IgD-negative memory B cell (primary cell): Measurements from ENCODE around the gene KLHDC4. TPM values are rescaled to one million over a fixed set of nuclear protein-coding genes. Genes with fewer than 3 reads are reported as not detected.
"Not testable (repeated sequence)": the region's sequence is repeated elsewhere in the genome, so short reads cannot be mapped to it uniquely, and the experiment has no call there.

Experiments
- H3K27ac Mint-ChIP-seq, 3 donors: one replicate each; pipeline ENCODE4 v1.8.0; 2020 to 2022; ENCODE audit warnings: mild to moderate bottlenecking in 3 of 3, mixed read lengths in 3 of 3, moderate library complexity in 1 of 3
- H3K27me3 Mint-ChIP-seq: one replicate; pipeline ENCODE4 v1.8.0; 2021; ENCODE audit warnings: mixed read lengths
- H3K36me3 Mint-ChIP-seq: one replicate; pipeline ENCODE4 v1.8.0; 2020; ENCODE audit warnings: mild to moderate bottlenecking, mixed read lengths
- H3K4me1 Mint-ChIP-seq, 3 donors: one replicate each; pipeline ENCODE4 v1.8.0; 2020 to 2022; ENCODE audit warnings: mixed read lengths in 3 of 3, mild to moderate bottlenecking in 1 of 3
- H3K4me3 Mint-ChIP-seq, 4 donors: one replicate each; pipeline ENCODE4 v1.8.0; 2020 to 2022; ENCODE audit warnings: mild to moderate bottlenecking in 4 of 4, mixed read lengths in 4 of 4, moderate library complexity in 3 of 4
- H3K9me3 Mint-ChIP-seq, 3 donors: one replicate each; pipeline ENCODE4 v1.8.0; 2020 to 2021; ENCODE audit warnings: mixed read lengths in 3 of 3, mild to moderate bottlenecking in 1 of 3
- polyA plus RNA-seq: library from polyadenylated mRNA; unstranded; fragments of 300-500 nt; fragmentation: Illumina TruSeq; gene quantifications from one replicate; pipeline ENCODE4 v1.2.3, GENCODE V29; 2021

KLHDC4 gene
- polyA plus RNA-seq, 1 donor from 2014 or later, result 18.7 TPM

DNA sequence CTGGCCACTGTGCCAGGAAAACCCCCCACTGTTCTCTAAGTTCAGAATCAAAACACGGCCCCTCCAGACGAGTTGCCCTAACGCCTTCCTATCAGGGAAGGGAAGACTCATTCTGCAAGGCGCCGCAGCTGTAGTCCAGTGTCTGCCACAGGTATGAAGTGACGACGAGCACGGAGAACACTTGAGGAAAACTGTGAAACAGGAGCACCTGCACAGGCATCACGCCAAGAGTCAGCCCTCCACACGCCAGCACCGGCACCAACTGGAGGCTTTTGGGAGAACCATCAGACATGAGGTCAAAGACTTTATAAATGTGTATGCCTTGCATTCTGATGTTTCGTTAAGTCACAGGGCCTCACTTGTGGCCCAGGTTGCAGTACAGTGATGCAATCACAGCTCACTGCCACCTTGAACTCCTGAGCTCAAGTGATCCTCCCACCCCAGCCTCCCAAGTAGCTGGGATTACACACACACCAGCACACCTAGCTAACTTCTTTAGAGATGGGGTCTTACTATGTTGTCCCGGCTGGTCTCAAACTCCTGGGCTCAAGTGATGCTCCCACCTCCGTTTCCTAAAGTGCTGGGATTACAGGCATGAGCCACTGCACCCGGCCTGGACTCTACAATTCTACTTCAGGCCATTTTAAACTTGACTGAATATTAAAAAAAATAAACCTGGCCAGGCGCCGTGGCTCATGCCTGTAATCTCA, 22.9 kb downstream of the KLHDC4 start:
- Mint-ChIP-seq H3K36me3 (peaks cover 5% of the 10 kb centered on the region), H3K9me3 (no peaks in the 10 kb centered on the region), H3K4me1 (peaks cover 2 to 8% (median 4%) of the 10 kb centered on the region in 3 donors), H3K27ac (no peak overlapping the region), H3K4me3 (no peak overlapping the region), H3K27me3 (no peaks in the 10 kb centered on the region)

DNA sequence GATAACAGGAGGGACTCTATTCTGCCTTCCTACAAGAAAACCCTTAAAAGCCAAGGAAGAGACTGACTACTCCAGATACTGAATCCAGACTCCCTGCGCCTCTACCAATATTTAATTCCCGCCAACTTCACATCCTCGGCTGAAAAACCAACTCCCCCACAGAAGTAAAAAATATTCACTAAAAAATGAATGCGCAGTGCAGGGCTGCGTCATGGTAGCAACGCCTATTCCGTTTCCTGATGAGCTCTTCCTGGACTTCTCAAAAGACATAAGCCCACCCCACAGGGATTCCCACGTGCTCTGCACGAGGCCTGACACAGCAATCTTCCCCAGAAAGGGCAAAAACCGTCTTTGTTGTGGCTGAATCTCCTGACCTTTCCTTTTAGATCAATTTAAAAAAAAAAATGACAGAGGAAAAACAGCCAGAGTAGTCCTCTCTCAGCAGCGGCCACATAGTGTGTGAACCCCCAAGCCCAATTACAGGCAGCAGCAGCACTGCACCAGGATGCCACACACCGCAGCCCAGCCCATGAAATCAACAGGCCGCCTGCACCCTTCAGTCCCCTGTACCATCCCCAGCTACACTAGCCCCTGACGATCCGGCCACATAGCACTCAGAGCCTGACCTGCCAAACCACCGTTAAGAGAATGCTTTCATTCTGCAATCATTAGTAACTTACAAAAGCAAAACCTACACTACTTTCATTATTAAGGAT, 23.9 kb downstream of the KLHDC4 start:
- Mint-ChIP-seq H3K27me3 (no peaks in the 10 kb centered on the region), H3K27ac (peak overlapping the region in 1 of 3 donors; percentile 56), H3K4me3 (no peak overlapping the region), H3K9me3 (no peaks in the 10 kb centered on the region), H3K4me1 (peaks cover 2 to 8% (median 4%) of the 10 kb centered on the region in 3 donors), H3K36me3 (peaks cover 8% of the 10 kb centered on the region)

DNA sequence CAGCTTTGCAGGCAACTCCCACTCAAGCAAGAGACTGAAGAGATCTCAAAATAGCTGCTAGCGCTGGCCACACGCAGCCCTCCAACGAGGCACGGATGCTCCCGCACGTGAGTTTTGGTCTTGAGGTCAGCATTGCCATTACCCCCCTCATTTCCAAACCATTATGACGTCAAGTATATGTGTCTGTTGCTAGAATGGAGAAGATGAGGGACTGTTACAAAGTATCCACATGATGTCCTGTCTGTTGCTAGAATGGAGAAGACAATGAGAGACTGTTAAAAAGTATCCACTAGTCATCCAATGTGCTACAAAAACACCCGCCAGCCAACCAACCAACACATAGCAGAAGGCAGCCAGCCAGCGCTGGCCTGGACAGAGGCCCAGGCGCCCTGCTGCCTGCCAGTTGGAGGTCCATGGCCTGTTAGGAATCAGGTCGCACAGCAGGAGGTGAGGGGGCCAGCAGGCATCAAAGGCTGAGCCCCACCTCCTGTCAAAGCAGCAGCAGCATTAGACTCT, 24.8 kb downstream of the KLHDC4 start:
- peak overlapping the region in 1 of 3 donors; percentile 36 for H3K27ac Mint-ChIP-seq
- H3K36me3 Mint-ChIP-seq, result peaks cover 6% of the 10 kb centered on the region
- H3K27me3 Mint-ChIP-seq, result no peaks in the 10 kb centered on the region
- no peaks in the 10 kb centered on the region for H3K9me3 Mint-ChIP-seq
- H3K4me1 Mint-ChIP-seq, result peaks cover 2 to 8% (median 4%) of the 10 kb centered on the region in 3 donors
- no peak overlapping the region for H3K4me3 Mint-ChIP-seq

DNA sequence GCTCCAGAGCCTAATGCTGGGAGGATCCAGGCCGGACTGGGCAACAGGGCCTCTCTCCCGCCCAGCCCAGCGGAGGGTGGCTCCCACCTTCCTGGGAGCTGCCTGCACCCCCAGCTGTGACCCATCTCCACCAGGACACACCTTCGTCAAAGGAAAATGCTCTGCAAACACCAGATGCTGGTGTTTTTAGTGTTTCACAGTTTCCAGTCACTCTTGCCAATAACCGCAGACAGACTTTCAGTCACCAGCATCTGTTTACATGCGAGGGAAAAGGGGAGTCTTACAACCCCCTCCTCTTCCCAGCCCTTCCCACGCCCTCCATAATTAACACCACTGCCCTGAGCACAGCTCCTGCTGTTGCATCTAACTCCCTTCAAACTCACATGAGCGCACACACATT, 25.3 kb downstream of the KLHDC4 start:
- Mint-ChIP-seq H3K4me3 (no peak overlapping the region), H3K27ac (peak overlapping the region in 1 of 3 donors; percentile 36), H3K9me3 (no peaks in the 10 kb centered on the region), H3K27me3 (no peaks in the 10 kb centered on the region), H3K36me3 (peaks cover 7% of the 10 kb centered on the region), H3K4me1 (peaks cover 2 to 8% (median 4%) of the 10 kb centered on the region in 3 donors)

DNA sequence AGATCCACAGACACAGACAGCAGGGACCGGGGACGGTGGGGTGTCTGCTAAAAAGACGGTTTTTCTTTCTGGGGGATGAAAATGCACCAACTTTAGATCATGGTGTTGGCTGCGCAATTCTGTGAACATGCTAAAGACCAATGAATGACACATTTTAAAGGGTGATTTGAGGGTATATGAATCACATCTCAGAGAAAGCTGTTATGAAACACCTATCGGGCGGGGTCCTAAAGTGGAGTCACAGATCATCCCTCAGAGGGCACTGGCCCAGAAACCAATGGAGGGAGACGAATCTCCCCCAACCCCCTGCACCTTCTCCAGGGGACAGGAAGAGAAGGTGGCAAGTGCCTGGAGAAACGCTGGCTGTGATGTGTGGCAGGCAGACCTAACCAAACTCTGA, 26.0 kb downstream of the KLHDC4 start:
- Mint-ChIP-seq H3K4me3 (peak overlapping the region in 1 of 4 donors; percentile 3), H3K4me1 (peaks cover 2 to 8% (median 4%) of the 10 kb centered on the region in 3 donors), H3K36me3 (peaks cover 6% of the 10 kb centered on the region), H3K27ac (no peak overlapping the region), H3K9me3 (no peaks in the 10 kb centered on the region), H3K27me3 (no peaks in the 10 kb centered on the region)

DNA sequence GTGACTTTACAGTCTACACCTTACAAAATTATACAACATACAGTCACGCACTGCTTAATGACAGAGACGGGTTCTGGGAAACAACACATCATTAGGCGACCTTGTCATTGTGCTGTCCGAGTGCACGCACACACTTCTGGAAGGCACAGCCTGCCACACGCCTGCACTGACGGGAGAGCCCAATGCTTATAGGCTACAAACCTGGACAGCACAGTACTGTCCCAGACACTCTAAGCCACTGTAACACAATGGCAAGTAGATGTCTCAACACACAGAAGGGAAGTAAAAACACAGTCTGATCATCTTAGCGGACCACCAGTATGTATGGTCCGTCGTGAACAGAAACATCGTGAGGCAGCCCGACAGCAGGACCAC, 29.8 kb downstream of the KLHDC4 start:
- Mint-ChIP-seq H3K9me3 (no peaks in the 10 kb centered on the region), H3K36me3 (peaks cover 8% of the 10 kb centered on the region), H3K27ac (peak overlapping the region in 1 of 3 donors; percentile 53), H3K4me3 (no peak overlapping the region), H3K27me3 (no peaks in the 10 kb centered on the region), H3K4me1 (peaks cover 0 to 5% (median 4%) of the 10 kb centered on the region in 3 donors)

DNA sequence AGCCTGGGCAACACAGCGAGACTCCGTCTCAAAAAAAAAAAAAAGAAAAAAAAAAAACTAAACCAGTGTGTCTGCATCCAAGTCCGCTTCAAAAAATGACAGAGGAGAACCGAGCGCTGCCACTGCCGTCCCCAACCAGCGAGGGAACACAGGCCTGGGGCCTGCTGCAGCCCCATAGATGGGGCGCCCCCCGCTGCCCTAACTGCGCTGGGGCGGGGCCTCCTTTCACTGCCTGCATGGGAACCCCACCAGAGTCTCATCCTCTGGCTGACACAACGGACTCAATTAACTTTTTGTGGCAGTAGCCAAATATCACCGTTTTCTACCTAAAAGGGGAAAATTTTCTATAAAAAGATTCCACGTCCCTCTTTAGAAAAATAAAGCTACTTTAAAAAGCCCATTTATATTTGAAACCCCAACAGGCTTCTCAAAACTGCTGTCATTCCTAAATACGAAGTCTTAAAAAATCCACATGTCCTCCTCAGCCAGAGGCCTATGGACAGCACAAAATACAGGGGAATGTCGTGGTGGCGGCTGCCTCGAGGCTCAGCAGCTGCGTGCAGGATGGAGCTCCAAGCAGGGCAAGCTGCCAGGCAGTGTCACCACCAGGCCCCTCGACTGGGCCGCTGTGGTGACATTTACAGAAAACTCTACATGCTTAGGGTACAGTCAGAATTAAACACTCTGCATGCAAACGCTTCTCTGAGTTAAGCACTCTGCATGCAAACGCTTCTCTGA, 30.3 kb downstream of the KLHDC4 start:
- peaks cover 10% of the 10 kb centered on the region for H3K36me3 Mint-ChIP-seq
- H3K4me1 Mint-ChIP-seq, result peaks cover under 1 to 4% (median 2%) of the 10 kb centered on the region in 3 donors
- H3K9me3 Mint-ChIP-seq, result no peaks in the 10 kb centered on the region
- no peaks in the 10 kb centered on the region for H3K27me3 Mint-ChIP-seq
- H3K27ac Mint-ChIP-seq, result no peak overlapping the region
- no peak overlapping the region for H3K4me3 Mint-ChIP-seq

DNA sequence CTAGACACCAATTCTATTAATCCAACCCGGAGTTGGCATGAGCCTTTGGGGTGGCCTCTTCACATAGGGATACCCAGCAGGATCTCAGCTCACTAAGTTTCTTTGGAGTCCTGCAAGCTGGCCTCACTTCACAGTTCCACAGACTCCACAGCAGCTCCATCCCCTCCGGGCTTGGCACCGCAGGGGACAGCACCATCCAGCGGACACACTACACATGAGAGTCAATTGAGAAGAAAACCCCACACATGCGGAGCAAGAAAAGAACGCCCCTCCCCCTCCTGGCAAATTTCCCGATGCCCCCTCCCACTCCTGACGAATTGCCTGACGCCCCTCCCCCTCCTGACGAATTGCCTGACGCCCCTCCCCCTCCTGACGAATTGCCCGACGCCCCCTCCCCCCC, 31.1 kb downstream of the KLHDC4 start:
- Mint-ChIP-seq H3K9me3 (no peaks in the 10 kb centered on the region), H3K27ac (peak overlapping the region in 1 of 3 donors; percentile 94), H3K27me3 (no peaks in the 10 kb centered on the region), H3K4me3 (no peak overlapping the region), H3K4me1 (peaks cover 0 to 6% (median 3%) of the 10 kb centered on the region in 3 donors), H3K36me3 (peaks cover 15% of the 10 kb centered on the region)

DNA sequence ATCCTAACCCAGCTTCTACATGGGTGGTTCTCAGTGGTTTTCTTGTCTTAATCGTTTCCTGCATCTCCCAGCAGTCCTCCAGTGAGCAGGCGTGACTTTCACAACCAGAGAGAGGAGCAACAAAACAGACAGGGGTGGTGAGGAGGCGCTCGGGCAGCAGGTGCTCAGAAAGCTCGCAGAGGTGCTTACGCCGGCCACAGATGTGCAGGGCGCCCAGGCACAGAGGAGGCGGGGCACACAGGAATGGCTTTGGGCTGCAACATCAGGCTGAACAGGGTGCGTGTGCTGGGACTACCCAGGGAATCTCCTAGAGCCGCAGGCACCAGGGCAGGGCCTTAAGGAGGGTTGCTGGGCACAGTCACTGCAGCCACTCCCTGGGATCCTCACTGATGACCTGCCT, 32.6 kb downstream of the KLHDC4 start:
- Mint-ChIP-seq H3K27me3 (no peaks in the 10 kb centered on the region), H3K4me1 (peaks cover 0 to 11% (median 3%) of the 10 kb centered on the region in 3 donors), H3K9me3 (no peaks in the 10 kb centered on the region), H3K36me3 (peaks cover 15% of the 10 kb centered on the region), H3K27ac (no peak overlapping the region), H3K4me3 (no peak overlapping the region)

DNA sequence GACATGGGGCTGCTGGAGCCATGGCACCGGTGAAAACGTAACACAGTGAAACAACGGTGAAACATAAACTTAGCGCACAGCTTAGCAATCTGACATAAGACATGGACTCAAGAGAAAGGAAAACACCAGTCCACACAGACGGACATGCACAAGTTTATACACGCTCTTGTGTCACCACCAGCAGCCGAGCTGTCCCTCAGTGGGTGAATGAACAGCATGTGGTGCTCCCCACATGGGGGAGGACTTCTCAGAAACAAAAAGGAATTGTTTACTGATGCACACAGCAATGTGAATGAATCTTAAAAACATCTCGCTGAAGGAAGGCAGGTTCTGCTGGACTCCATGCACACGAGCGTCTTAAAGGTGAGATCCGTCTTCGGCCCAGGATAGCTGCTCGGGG, 34.2 kb downstream of the KLHDC4 start:
- no peak overlapping the region for H3K4me3 Mint-ChIP-seq
- H3K27me3 Mint-ChIP-seq, result no peaks in the 10 kb centered on the region
- H3K9me3 Mint-ChIP-seq, result no peaks in the 10 kb centered on the region
- H3K27ac Mint-ChIP-seq, result no peak overlapping the region
- peaks cover 4 to 11% (median 5%) of the 10 kb centered on the region in 3 donors for H3K4me1 Mint-ChIP-seq
- peaks cover 16% of the 10 kb centered on the region for H3K36me3 Mint-ChIP-seq

DNA sequence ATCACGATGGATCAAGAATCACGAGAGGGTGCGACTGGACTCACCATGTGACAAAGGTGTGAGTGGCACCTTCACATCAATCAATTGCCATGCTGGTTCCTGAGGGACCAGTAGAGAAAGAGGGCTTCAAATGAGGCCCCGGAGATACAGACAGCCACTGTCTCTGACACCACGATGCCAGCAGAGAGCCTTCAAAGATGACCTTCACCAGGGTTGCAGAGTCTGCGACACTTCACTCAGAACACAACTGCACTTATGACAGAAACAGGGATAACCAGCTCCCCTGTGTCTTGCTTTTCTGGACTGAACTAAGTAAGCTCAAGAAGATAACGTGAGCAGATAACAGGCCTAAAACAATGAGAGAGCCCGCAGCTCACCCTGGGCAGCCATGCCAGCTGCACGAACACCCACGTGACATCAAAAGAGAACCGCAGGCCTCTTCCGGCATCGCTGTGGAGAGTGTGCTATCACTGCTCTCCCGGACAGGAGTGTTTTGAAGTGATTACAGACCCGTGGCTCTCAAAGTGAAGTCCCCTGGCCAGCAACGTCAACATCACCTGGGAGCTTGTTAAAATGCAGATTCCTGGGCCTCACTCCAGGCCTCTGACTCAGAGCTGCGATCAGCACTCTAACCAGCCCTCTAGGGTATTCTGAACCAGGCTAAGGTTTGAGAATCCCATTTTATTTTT, 36.4 kb downstream of the KLHDC4 start:
- no peaks in the 10 kb centered on the region for H3K9me3 Mint-ChIP-seq
- peaks cover 16% of the 10 kb centered on the region for H3K36me3 Mint-ChIP-seq
- peak overlapping the region in 3 of 4 donors; percentile 17 to 55 (median 42) for H3K4me3 Mint-ChIP-seq
- H3K27ac Mint-ChIP-seq, result peak overlapping the region; percentile 19 to 89 (median 60)
- peaks cover 12 to 18% (median 15%) of the 10 kb centered on the region in 3 donors for H3K4me1 Mint-ChIP-seq
- no peaks in the 10 kb centered on the region for H3K27me3 Mint-ChIP-seq

DNA sequence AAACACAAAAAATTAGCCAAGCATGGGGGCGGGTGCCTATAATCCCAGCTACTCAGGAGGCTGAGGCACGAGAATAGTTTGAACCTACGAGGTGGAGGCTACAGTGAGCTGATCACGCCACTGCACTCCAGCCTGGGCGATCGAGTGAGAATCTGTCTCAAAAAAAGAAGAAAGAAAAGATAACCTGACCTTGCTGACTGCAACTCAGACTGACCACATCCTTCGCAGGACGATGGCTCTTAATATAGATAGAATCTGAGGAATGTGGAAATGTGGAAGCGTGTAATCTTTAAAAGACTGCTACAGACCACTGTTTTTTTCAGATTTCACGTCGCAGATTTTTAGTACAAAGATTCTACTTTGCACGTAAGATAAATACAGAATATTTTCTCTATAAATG, 37.8 kb downstream of the KLHDC4 start:
- no peak overlapping the region for H3K27ac Mint-ChIP-seq
- no peak overlapping the region for H3K4me3 Mint-ChIP-seq
- peaks cover 21 to 25% (median 23%) of the 10 kb centered on the region in 3 donors for H3K4me1 Mint-ChIP-seq
- no peaks in the 10 kb centered on the region for H3K27me3 Mint-ChIP-seq
- peaks cover 20% of the 10 kb centered on the region for H3K36me3 Mint-ChIP-seq
- H3K9me3 Mint-ChIP-seq, result no peaks in the 10 kb centered on the region

DNA sequence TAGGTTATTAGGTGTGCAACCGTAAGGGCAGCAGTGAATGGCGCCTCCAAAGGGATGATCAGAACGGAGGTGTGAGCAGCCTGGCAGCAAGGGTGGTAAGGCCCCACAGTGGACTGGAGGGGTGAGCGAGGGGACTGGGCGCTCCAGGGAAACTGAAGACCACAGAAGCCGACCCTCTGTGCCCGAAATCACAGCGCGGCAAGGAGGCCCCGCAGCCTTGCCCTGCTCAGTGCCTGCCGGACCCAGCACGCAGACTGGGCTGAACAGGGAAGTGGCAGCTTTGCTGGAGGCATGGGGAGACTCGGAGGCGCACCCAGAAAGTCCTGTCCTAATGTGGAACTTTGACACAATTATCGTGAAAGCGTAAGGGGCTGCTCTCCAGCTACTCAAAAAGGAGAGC, 38.4 kb downstream of the KLHDC4 start:
- Mint-ChIP-seq H3K27me3 (no peaks in the 10 kb centered on the region), H3K4me3 (no peak overlapping the region), H3K36me3 (peaks cover 19% of the 10 kb centered on the region), H3K9me3 (no peaks in the 10 kb centered on the region), H3K27ac (peak overlapping the region in 2 of 3 donors; percentile 3 to 66), H3K4me1 (peaks cover 23 to 25% (median 25%) of the 10 kb centered on the region in 3 donors)

DNA sequence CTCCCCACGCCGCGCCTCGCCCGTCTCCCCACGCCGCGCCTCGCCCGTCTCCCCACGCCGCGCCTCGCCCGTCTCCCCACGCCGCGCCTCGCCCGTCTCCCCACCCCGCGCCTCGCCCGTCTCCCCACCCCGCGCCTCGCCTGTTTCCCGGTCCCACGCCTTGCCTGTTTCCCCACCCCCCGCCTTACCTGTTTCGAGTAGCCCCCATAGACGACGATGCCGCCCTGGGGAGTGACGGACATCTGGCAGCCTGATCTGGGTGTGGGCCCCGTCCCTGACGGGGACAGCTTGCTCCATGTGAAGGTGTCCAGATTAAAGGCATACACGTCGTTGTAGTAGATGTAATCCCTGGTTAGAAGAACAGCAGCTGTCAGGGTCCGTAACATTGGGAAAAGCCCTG, 39.2 kb downstream of the KLHDC4 start:
- peak overlapping the region in 1 of 4 donors; percentile 27 for H3K4me3 Mint-ChIP-seq
- H3K27me3 Mint-ChIP-seq, H3K9me3 Mint-ChIP-seq: not testable (repeated sequence)
- H3K36me3 Mint-ChIP-seq, result peaks cover 18% of the 10 kb centered on the region
- H3K27ac Mint-ChIP-seq, result peak overlapping the region in 1 of 3 donors; percentile 66
- H3K4me1 Mint-ChIP-seq, result peaks cover 23 to 25% (median 25%) of the 10 kb centered on the region in 3 donors
